Right forelimb (tissue), 1 donor: Measurements from ENCODE around the gene ARNT2.

Experiments
- DNase-seq: peaks from one replicate; pipeline ENCODE4 v3.0.0-alpha.2; 2018

ARNT2 gene

GRCh38 chr15:80523746-80524145 lies 119.6 kb downstream of the ARNT2 start:
- DNase-seq: no peak

GRCh38 chr15:80525853-80526252 lies 121.7 kb downstream of the ARNT2 start:
- no peak for DNase-seq

GRCh38 chr15:80526556-80527340 lies 122.6 kb downstream of the ARNT2 start:
- no peak for DNase-seq

GRCh38 chr15:80527406-80527805 lies 123.2 kb downstream of the ARNT2 start:
- DNase-seq: no peak

- no peak for DNase-seq
Observed at GRCh38 chr15:80527961-80528360, 123.8 kb downstream of the ARNT2 start.

- no peak for DNase-seq
Observed at GRCh38 chr15:80530737-80531365, 126.7 kb downstream of the ARNT2 start.

GRCh38 chr15:80531388-80531787 lies 127.2 kb downstream of the ARNT2 start:
- DNase-seq: no peak

- DNase-seq: no peak
Observed at GRCh38 chr15:80531796-80532195, 127.6 kb downstream of the ARNT2 start.

GRCh38 chr15:80533790-80534333 lies 129.7 kb downstream of the ARNT2 start:
- DNase-seq: no peak

GRCh38 chr15:80536231-80536630 lies 132.0 kb downstream of the ARNT2 start:
- DNase-seq: no peak

- DNase-seq: no peak
Observed at GRCh38 chr15:80536716-80537115, 132.5 kb downstream of the ARNT2 start.

- DNase-seq: no peak
Observed at GRCh38 chr15:80545078-80545477, 140.9 kb downstream of the ARNT2 start.

GRCh38 chr15:80547264-80547663 lies 143.1 kb downstream of the ARNT2 start:
- no peak for DNase-seq

- DNase-seq: no peak
Observed at GRCh38 chr15:80549191-80549590, 145.0 kb downstream of the ARNT2 start.

GRCh38 chr15:80549654-80550053 lies 145.5 kb downstream of the ARNT2 start:
- DNase-seq: no peak

- DNase-seq: no peak
Observed at GRCh38 chr15:80550219-80550907, 146.2 kb downstream of the ARNT2 start.

GRCh38 chr15:80550908-80551260 lies 146.7 kb downstream of the ARNT2 start:
- DNase-seq: no peak

- no peak for DNase-seq
Observed at GRCh38 chr15:80551348-80551747, 147.2 kb downstream of the ARNT2 start.

- no peak for DNase-seq
Observed at GRCh38 chr15:80554560-80554959, 150.4 kb downstream of the ARNT2 start.

GRCh38 chr15:80556694-80557367 lies 152.6 kb downstream of the ARNT2 start:
- no peak for DNase-seq

GRCh38 chr15:80557441-80558234 lies 153.5 kb downstream of the ARNT2 start:
- DNase-seq: no peak

- DNase-seq: no peak
Observed at GRCh38 chr15:80558631-80559319, 154.6 kb downstream of the ARNT2 start.
